IPS DF 19.7 (cell line): ENCODE measurements around the gene ANK3.

ENCODE experiments used
- DNase-seq: peaks from one replicate; pipeline ENCODE4 v3.0.0-alpha.2; 2013; ENCODE audit warnings: low read depth, low spot score

The ANK3 gene

GRCh38 chr10:60389413-60390025 is at the start of gene ANK3:
ANK3 (minus strand) TSS chr10:60389875; CDS start chr10:60389538, 337 bp downstream.
- no peak for DNase-seq

- DNase-seq, result no peak
Measured at GRCh38 chr10:60434418-60435046, 44.9 kb upstream of the ANK3 start.

DNA sequence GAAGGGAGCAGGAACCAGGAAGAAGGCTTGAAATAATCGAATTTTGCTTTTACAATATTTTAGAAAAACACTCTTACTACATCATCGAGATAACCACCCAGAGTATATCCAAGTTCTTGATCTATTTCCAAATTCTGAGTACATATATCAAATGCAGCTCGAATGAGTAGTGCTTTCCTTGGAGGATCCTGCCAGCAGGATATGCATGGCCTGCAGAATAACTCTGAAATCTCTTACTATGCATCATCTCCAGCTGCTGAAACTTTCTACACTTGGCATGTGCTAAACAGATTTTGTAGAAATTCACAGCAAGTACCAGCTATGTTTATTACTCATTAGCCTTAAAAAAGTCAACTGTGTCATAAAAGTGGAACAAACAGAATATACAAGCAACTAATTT is 44.0 kb upstream of the ANK3 start:
- no peak for DNase-seq

- DNase-seq, result no peak
Measured at GRCh38 chr10:60430836-60431597, 41.3 kb upstream of the ANK3 start.

DNA sequence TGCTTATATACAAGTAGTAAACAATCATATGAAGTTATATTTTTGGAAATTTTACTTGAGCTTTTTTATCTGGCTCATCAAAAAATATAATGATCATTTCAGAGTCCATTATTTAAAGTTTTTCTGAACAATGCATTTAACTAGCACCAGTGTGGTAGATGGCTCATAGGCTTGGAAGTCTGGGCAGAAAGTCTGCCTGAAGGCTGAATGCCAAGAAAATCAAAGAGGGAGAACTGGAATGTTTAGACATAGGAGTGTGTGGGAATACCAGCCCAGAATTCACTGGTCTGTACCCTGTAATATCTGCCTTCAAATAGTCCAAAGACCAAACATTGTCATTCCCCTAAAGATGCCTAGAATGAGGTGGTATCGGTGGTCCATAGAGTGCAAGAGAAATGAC is 40.3 kb upstream of the ANK3 start:
- DNase-seq, result no peak

- DNase-seq, result no peak
Measured at GRCh38 chr10:60429084-60429849, 39.6 kb upstream of the ANK3 start.

- DNase-seq, result no peak
Measured at GRCh38 chr10:60428387-60428737, 38.7 kb upstream of the ANK3 start.

- no peak for DNase-seq
Measured at GRCh38 chr10:60427709-60428386, 38.2 kb upstream of the ANK3 start.

- DNase-seq, result no peak
Measured at GRCh38 chr10:60427148-60427547, 37.5 kb upstream of the ANK3 start.

- no peak for DNase-seq
Measured at GRCh38 chr10:60426425-60426824, 36.8 kb upstream of the ANK3 start.

DNA sequence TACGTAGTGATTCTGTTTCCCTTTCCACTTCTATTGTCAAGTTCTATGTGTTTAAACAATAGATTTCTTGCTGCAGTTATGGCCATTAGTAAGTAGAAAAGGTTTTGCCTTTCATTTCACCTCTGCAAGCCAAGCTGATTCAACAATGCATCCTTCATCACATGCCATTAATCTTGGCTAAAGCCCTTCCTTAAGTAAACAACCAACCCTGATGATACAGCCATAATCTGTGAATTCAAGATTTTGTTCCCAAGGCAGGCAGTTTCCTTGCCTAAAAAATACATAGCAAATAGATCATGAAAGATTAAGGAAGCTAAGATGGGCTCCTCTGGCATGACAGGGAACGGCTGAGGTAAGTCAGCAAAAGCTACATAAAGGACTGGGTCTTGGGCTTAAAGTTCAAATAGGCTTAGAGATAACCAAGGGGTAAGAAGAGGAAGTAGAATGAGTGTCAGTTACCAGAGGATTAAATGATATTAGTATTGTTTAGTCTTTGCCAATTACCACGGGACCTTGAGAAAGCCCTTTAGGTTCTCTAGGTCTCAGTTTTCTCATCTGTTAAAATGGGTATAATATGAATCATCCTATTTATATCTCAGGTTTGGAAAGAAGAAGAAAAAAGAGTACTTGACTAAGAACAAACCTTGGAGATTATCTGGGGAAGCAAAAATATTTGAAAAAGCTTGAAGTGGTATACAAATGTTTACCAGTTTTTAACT is 35.9 kb upstream of the ANK3 start:
- no peak for DNase-seq

GRCh38 chr10:60424971-60425370 is 35.3 kb upstream of the ANK3 start:
- DNase-seq, result no peak

- DNase-seq, result no peak
Measured at GRCh38 chr10:60423920-60424319, 34.2 kb upstream of the ANK3 start.

- no peak for DNase-seq
Measured at GRCh38 chr10:60422809-60423208, 33.1 kb upstream of the ANK3 start.

DNA sequence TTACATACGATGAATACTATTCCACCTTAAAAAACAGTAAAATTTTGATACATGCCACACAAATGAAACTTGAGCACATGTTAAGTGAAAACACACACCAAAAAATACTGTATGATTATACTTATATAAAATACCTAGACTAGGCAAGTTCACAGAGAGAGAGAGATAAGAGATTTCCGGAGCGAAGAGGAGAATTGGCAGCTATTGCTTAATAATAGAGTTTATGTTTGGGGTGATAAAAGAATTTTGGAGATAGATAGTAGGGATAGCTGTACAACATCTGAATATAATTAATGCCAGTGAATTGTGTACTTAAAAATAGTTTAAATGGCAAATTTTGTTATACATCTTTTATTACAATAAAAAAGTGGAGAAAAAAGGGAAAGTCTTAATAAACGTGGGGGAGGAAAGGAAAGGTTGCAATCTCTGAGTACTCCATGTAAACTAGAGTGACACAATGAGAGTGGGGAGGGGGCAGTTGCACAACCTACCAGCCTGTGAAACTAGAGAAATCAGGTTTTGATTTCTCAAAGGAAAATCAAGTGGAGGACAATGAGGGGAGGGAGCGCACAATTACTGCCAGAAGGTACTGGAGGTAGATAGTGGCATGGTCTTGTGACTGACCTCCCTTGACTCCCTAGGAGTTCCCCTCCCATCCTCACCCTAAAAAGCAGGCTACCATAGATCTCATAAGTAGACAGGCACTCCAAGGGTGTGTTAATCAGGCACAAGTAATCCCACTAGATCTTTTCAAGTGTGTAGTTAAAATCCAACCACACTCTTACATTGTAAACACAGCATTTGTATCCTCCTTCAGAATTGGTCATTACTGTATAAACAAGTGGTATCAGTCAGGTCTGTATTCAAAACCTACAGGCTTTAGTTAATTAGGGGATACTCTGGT is 31.6 kb upstream of the ANK3 start:
- no peak for DNase-seq

GRCh38 chr10:60419249-60419648 is 29.6 kb upstream of the ANK3 start:
- DNase-seq, result no peak

DNA sequence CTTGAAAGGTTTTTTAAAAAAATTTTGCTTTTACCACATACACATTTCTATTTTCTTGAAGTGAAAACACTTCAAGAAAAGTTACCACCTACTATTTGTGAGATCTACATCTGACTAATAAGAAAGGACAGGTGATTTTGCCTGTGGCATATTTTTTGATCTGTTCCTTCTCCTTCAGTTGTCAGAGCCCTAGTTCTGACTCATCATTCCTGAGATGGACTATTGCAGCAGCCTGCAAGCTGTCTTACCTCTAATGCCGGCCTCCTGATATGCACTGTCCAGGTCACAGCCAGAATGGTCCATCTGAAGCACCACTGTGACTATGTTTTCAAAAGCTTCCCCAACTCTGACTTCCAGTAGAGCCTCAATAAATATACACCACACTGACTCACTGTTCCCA is 28.2 kb upstream of the ANK3 start:
- DNase-seq, result no peak

GRCh38 chr10:60417024-60417423 is 27.3 kb upstream of the ANK3 start:
- no peak for DNase-seq

- DNase-seq, result no peak
Measured at GRCh38 chr10:60414877-60415585, 25.4 kb upstream of the ANK3 start.
